ENCODE results near the gene MOB3A. TPM values are rescaled to one million over a fixed set of nuclear protein-coding genes. Genes with fewer than 3 reads are reported as not detected.

MOB3A gene
- total RNA-seq, 4 donors from 2014 or later = 18.7 to 74.2 (median 46.1) TPM

GRCh38 chr19:2115324-2115723, 19.2 kb upstream of the MOB3A start:
- Histone ChIP-seq H3K36me3 (peaks cover 0 to 86% (median 41%) of the 10 kb centered on the region in 4 donors), H3K9me3 (no peaks in the 10 kb centered on the region), H3K4me3 (no peak overlapping the region), H3K4me1 (no peaks in the 10 kb centered on the region), H3K27ac (no peak overlapping the region), H3K27me3 (no peaks in the 10 kb centered on the region)
- TF ChIP-seq POLR2AphosphoS5 (IDR thresholded peaks at IDR 0.05) (no peak), EP300 (IDR thresholded peaks at IDR 0.05; ENCODE audit: low read depth) (no peak), POLR2A (IDR thresholded peaks at IDR 0.05) (no peak)
- TF ChIP-seq, protein P1, sequence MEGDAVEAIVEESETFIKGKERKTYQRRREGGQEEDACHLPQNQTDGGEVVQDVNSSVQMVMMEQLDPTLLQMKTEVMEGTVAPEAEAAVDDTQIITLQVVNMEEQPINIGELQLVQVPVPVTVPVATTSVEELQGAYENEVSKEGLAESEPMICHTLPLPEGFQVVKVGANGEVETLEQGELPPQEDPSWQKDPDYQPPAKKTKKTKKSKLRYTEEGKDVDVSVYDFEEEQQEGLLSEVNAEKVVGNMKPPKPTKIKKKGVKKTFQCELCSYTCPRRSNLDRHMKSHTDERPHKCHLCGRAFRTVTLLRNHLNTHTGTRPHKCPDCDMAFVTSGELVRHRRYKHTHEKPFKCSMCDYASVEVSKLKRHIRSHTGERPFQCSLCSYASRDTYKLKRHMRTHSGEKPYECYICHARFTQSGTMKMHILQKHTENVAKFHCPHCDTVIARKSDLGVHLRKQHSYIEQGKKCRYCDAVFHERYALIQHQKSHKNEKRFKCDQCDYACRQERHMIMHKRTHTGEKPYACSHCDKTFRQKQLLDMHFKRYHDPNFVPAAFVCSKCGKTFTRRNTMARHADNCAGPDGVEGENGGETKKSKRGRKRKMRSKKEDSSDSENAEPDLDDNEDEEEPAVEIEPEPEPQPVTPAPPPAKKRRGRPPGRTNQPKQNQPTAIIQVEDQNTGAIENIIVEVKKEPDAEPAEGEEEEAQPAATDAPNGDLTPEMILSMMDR (IDR thresholded peaks at IDR 0.05) = no peak
- intact Hi-C loops (cut with DNase I; ENCODE audit: low total_unique reads) (no loop called here), in situ Hi-C loops (cut with MboI; ENCODE audit: low pct_ligation_motif_present in 1 of 4, low pct_unique_long_range_greater_than_20kb in 1 of 4, low sequenced_read_pairs in 3 of 4) (no loop called here)
- WGBS, 2 donors (ENCODE audit: low coverage in 1 of 2) = 96 to 97% methylated on average over 5 to 25 of the region's 25 CpGs
- DNase-seq = no peak

- no peak for DNase-seq
- WGBS, 2 donors (ENCODE audit: low coverage in 1 of 2) = 95% methylated on average over 20 of the region's 21 CpGs; no CpG with 5 or more reads in 1 of the 2 donors
- TF ChIP-seq POLR2A (IDR thresholded peaks at IDR 0.05) = no peak
- no peak for TF ChIP-seq EP300 (IDR thresholded peaks at IDR 0.05; ENCODE audit: low read depth)
- TF ChIP-seq, protein P1 (IDR thresholded peaks at IDR 0.05) = no peak
- no peak for TF ChIP-seq POLR2AphosphoS5 (IDR thresholded peaks at IDR 0.05)
- Histone ChIP-seq H3K9me3 (no peaks in the 10 kb centered on the region), H3K27ac (no peak overlapping the region), H3K4me3 (no peak overlapping the region), H3K36me3 (peaks cover 0 to 86% (median 40%) of the 10 kb centered on the region in 4 donors), H3K4me1 (no peaks in the 10 kb centered on the region), H3K27me3 (no peaks in the 10 kb centered on the region)
- in situ Hi-C loops (cut with MboI; ENCODE audit: low pct_ligation_motif_present in 1 of 4, low pct_unique_long_range_greater_than_20kb in 1 of 4, low sequenced_read_pairs in 3 of 4) (no loop called here), intact Hi-C loops (cut with DNase I; ENCODE audit: low total_unique reads) (no loop called here)
Observed at GRCh38 chr19:2114821-2115220, 18.7 kb upstream of the MOB3A start.

- in situ Hi-C loops (cut with MboI; ENCODE audit: low pct_ligation_motif_present in 1 of 4, low pct_unique_long_range_greater_than_20kb in 1 of 4, low sequenced_read_pairs in 3 of 4) = no loop called here
- Histone ChIP-seq H3K4me3 (no peak overlapping the region), H3K36me3 (peaks cover 0 to 89% (median 42%) of the 10 kb centered on the region in 4 donors), H3K9me3 (no peaks in the 10 kb centered on the region), H3K27ac (no peak overlapping the region), H3K27me3 (no peaks in the 10 kb centered on the region), H3K4me1 (no peaks in the 10 kb centered on the region)
- TF ChIP-seq POLR2A (IDR thresholded peaks at IDR 0.05) = no peak
- no peak for TF ChIP-seq EP300 (IDR thresholded peaks at IDR 0.05; ENCODE audit: low read depth)
- no peak for TF ChIP-seq POLR2AphosphoS5 (IDR thresholded peaks at IDR 0.05)
- TF ChIP-seq, protein P1 (IDR thresholded peaks at IDR 0.05) = no peak
- intact Hi-C loops (cut with DNase I; ENCODE audit: low total_unique reads) = no loop called here
- DNase-seq = no peak
- 91 to 96% methylated on average over 4 to 9 of the region's 9 CpGs for WGBS, 2 donors (ENCODE audit: low coverage in 1 of 2)
Observed at GRCh38 chr19:2114218-2114617, 18.1 kb upstream of the MOB3A start.

GRCh38 chr19:2113439-2114211, 17.5 kb upstream of the MOB3A start:
- H3K4me3 ChIP-seq = no peak overlapping the region
- no peak for TF ChIP-seq POLR2AphosphoS5 (IDR thresholded peaks at IDR 0.05)
- TF ChIP-seq, protein P1 (IDR thresholded peaks at IDR 0.05) = no peak
- no peak for TF ChIP-seq POLR2A (IDR thresholded peaks at IDR 0.05)
- TF ChIP-seq EP300 (IDR thresholded peaks at IDR 0.05; ENCODE audit: low read depth) = no peak
- H3K4me1 ChIP-seq = no peaks in the 10 kb centered on the region
- H3K36me3 ChIP-seq = peaks cover 0 to 93% (median 43%) of the 10 kb centered on the region in 4 donors
- DNase-seq = no peak
- intact Hi-C loops (cut with DNase I; ENCODE audit: low total_unique reads) = no loop called here
- in situ Hi-C loops (cut with MboI; ENCODE audit: low pct_ligation_motif_present in 1 of 4, low pct_unique_long_range_greater_than_20kb in 1 of 4, low sequenced_read_pairs in 3 of 4) = no loop called here
- no peaks in the 10 kb centered on the region for H3K27me3 ChIP-seq
- H3K9me3 ChIP-seq = no peaks in the 10 kb centered on the region
- H3K27ac ChIP-seq = no peak overlapping the region
- WGBS, 2 donors (ENCODE audit: low coverage in 1 of 2) = 80 to 95% methylated on average over 2 to 24 of the region's 24 CpGs

Data from transverse colon (tissue), 4 donors.